HG03558 (cell line): Measurements from ENCODE around the gene PRKCH.

Source experiments
- ATAC-seq: cut with Tn5 transposase; IDR thresholded peaks from one replicate; pipeline ENCODE4 v1.9.1; 2021; ENCODE audit warnings: moderate number of reproducible peaks; ENCODE audit not compliant: unreplicated experiment; ENCODE audit errors: extremely low read depth

Gene PRKCH

DNA sequence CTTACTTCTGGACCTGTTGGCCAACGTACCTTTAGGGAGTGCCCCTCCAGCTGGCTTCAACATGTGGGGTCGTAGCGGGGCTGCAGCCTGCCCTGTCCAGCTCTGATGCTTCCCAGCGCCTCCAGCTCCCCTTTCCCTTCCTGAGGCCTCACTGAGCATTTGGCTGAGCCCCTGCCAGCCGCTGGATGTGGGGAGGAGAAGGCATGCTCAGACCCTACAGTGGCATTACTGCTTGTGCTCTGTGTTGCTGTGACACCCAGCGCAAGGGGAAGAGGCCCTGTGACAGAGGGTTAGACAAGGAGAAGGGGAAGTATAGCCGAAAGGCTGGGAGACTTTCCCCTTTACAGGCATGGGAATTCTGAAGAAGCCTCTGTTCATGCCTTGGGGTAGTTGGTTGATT, 145.9 kb downstream of the PRKCH start:
- ATAC-seq, result no peak

DNA sequence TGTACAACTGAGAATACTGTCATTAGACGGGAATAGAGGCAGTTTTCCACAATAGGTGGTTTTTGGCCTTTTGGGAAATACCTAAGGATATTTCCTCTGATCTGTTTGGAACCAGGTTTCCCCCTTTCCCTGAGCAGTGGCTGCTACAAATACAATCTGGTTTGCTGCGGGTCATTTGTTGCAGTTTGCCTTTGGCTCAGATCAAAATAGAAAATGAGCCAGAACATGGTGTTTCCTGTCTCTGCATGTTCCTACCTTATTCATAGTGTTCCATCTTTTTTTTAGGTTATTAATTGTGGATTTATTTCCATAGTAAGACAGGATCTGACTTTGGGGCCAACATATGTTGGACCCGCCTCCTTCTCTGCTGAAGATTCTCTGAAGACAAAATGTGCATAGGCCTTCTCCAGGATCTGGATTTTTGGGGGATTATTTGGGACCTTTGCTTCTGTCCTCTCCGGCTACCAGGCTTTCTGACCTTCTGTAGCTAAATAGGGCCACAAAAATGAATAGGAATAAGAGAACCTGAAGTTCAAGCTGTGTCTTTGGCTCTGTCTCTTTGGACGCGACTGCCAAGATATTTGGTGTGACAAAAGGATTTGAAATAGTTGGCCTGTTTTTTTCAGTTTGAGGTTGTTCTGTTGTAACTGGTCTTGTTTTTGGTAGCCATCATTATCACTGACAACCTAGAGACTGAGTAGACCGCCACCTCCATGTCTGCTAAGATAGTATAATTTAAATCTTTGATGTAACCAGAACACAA, 146.9 kb downstream of the PRKCH start:
- no peak for ATAC-seq

DNA sequence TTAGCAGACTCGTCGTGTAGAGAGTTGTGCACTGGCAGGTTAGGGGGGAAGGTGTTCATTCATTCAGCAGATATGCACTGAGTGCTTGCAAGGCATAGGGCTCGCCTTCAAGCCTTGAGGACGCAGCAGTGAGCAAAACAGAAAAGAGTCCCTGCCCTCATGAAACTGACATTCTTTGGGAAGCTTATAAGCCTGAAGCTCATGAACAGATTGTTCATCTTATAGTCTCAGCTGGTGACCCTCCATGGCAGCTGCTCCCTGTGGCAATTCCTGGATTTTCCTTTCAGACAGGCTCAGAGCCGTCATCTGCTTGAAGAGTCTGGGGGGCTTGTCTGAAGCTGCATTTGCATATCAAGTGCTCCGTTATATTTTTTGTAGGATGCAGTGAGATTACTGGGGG, 148.4 kb downstream of the PRKCH start:
- no peak for ATAC-seq

- no peak for ATAC-seq
Measured at GRCh38 chr14:61470261-61470960, 149.0 kb downstream of the PRKCH start.

- ATAC-seq, result no peak
Measured at GRCh38 chr14:61470961-61471293, 149.5 kb downstream of the PRKCH start.

- no peak for ATAC-seq
Measured at GRCh38 chr14:61471297-61472005, 150.1 kb downstream of the PRKCH start.

DNA sequence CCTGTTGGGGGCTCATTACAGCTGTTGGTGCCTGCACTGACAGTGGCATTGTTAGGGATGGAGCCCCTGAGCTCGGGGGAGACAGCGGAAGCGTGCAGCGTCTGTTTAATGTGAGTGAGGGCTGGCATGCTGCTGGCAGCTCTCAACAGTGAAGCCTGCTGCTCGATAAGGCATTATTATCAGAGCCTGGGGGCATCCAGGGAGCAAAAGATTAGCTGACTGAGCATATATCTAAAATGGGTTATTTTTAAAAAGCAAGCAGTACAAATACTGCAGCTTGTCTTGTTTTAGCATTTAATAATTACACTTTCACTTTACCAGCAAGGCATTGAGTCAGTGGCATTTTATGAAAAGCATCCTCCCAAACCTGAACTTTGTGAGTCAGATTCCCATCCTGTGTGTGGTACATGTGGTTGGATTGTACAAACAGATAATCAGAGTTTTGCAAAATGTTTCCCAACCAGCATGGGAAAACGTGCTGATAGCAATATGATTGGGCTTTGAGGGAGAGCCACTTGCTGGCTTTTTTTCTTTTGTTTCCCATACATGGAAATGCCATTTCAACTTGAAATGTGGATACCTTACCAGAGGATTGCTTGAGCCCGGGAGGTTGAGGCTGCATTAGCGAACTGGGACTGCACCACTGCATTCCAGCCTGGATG, 150.8 kb downstream of the PRKCH start:
- no peak for ATAC-seq

GRCh38 chr14:61472801-61473376, 151.5 kb downstream of the PRKCH start:
- no peak for ATAC-seq

- no peak for ATAC-seq
Measured at GRCh38 chr14:61474015-61474414, 152.6 kb downstream of the PRKCH start.

DNA sequence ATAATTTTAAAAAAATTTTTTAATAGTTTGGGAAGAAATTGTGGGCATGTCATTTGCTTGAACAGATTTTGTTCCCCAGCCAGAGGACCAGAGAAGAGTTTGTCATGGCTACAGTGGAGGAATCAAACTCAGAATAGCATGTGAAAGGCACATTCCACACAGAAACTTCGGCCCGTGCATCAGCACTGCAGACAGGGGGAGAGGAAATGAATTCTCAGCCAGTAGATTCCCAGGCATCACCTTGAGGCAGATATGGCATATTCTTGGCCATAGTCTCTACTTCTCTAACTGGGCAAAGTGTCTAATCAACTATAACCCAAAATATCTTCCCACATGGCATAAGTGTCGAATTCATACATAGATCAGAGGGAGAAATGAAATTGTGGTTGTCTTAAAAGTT, 153.3 kb downstream of the PRKCH start:
- ATAC-seq, result no peak

DNA sequence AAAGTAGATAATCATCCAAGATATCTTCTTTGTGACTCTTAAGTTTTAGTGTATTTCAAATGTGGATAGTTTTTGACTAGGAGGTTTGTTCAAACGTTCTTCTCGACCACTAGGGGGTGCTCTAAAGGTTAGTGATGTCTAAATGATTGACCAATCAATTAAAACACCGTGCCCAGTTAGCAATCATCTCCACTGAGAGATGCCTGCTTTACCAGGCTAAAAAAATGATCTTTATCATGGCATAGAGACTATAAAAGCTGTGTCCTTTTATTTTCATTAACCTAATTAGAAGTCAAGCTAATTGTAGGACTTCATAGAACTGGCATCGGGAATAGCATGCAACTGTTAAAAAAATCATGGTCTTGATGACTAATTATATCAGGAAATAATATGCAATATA, 153.9 kb downstream of the PRKCH start:
- ATAC-seq, result no peak

DNA sequence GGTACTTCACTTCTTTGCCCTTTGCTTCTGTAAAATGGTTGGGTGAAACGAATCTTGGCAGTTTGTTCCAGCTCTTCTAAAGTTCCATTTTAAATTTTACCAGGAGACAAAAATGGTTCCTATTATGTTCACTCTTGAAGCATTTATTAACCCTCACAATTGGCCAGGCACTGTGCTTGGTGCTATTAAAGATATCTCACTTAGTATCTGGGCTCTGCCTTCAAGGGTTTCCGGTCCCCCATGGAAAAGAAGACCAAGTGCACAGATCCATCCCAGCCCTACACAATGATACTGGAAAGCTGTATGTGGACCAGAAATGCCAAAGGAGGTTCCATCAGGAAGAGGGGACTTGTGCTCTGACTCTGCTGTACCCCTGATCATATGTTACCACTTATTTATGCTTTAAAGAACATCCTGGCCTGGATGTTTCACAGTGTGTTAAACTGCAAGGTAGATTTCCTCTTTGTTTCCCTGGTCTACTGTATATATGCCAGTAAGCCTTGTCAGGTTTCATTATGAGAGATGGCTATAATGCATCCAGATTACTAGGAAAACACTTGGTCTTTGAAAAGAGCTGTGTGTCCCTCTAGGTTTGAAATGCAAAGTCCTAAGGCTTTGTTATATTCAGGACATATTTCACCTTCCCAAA, 154.8 kb downstream of the PRKCH start:
- no peak for ATAC-seq

- ATAC-seq, result no peak
Measured at GRCh38 chr14:61476754-61477410, 155.5 kb downstream of the PRKCH start.

DNA sequence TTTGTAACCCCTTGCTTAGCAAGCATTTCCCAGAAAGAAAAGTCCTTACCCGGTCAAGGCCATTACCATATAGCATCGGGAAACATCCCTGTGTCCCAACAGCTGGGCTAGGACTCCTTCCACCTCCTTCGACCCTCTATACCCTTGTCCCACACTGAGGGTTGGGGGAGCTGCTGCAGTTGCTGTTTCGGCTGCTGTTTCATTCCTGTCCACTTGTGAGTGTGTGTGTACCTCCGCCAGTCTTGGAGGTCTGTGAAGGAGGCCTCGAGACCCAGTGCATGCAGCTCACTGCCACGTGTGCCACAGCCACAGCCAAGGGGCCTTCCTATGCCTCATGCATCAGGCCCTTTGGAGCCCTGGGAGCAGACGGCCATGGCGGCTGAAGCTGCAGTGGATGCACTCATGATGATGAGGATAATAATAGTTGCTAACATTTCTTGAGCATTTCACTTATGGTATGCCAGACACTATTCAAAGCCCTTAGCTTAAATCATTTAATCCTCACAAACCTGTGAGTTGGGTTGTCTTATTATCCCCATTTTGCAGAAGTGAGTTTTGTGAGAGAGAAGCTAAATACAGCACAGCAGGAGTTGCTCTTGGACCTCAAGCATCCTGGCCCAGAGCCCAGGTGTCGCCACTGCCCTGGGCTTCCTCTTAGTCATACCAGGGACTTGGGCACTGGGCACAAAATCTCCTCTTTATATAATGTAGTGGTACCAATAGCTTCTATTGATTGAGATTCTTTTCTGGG, 156.5 kb downstream of the PRKCH start:
- no peak for ATAC-seq

- no peak for ATAC-seq
Measured at GRCh38 chr14:61478971-61479473, 157.6 kb downstream of the PRKCH start.

DNA sequence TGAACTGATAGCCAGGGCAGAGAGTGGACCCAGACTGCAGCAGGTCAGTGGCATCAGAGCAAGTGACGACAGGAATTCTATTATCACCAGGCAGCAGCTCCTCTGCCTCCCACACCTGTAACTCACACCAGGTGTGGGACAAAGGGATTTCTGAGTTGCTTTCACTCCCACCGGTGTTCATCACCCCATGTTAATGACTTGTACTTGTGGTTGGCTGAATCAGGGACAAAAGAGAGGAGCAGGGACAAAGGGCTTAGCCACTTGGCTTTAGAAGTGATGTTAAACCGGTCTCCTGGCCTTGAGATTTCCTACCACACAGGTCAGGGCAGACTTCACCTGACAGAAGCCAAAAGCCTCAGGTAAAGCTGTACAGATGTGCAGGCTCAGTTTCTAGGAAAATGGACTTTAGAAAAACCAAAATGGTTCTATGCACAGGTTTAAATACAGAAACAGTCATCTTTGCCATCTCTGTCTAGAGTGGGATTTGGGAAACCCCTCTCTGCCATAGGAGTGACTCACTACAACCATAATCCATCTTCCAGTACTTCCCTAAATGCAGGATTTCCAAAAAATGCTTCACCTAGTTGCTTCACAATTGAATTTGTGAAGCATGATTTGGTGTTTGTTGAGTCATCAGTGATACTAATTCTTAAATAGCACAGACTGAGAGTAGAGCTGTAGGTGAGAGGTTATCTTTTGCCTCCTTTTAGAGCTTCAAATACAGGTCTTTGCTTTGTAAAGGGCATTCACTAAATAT, 158.5 kb downstream of the PRKCH start:
- no peak for ATAC-seq

DNA sequence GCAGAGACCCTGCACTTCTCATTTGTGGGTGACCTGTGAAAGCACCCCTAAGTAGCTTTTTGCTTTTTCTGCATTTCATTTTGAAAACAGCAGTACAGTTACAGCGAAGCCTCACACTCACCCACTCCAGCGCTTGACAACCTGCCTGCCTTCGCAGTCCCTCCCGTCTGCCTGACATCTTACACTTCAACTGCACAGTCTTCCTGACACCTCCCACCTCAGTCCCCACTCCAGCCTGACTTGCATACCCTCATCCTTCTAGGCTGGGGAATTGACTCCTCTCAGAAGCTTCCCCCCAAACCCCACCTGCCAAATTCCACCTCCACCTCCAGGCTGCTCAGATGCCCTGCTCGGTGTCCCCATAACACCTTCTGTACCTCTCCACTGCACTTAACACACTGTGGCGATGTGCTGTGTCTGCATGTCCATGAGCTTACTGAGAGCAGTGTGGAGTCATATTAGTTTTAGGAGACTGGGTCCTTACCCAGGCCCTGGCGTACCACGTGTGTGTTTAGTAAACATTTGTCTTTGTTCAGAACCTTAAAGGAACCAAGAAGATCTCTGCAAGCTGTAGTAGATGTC, 159.4 kb downstream of the PRKCH start:
- no peak for ATAC-seq

GRCh38 chr14:61481701-61482100, 160.3 kb downstream of the PRKCH start:
- no peak for ATAC-seq
